Thymus (tissue), 11 donors: ENCODE data around the gene TMEM198. TPM values are rescaled to one million over a fixed set of nuclear protein-coding genes. Genes with fewer than 3 reads are reported as not detected.

Experiments
- DNase-seq, 9 donors: peaks; one replicate each; pipeline ENCODE4 v3.0.0-alpha.2; 2013; ENCODE audit warnings: low spot score in 9 of 9, low read depth in 6 of 9, missing footprints in 1 of 9
- H3K27ac ChIP-seq, 2 donors: one replicate each; pipeline ENCODE4 v1.5.1; 2013; ENCODE audit warnings: control low read depth in 1 of 2, low read depth in 1 of 2, low read length in 1 of 2, mild to moderate bottlenecking in 1 of 2, moderate library complexity in 1 of 2
- H3K27me3 ChIP-seq, 2 donors: one replicate each; pipeline ENCODE4 v1.5.1; 2013; ENCODE audit warnings: low read length in 1 of 2; ENCODE audit not compliant: control insufficient read depth in 2 of 2, insufficient read depth in 1 of 2
- H3K36me3 ChIP-seq, 2 donors: one replicate each; pipeline ENCODE4 v1.5.1; 2013; ENCODE audit warnings: low read length in 1 of 2, mild to moderate bottlenecking in 1 of 2, moderate library complexity in 1 of 2; ENCODE audit not compliant: control insufficient read depth in 2 of 2, insufficient read depth in 2 of 2
- H3K4me1 ChIP-seq, 2 donors: one replicate each; pipeline ENCODE4 v1.5.1; 2013; ENCODE audit warnings: low read length in 2 of 2; ENCODE audit not compliant: control insufficient read depth in 2 of 2, insufficient read depth in 2 of 2
- H3K4me3 ChIP-seq, 2 donors: one replicate each; pipeline ENCODE4 v1.5.1; 2013; ENCODE audit warnings: low read length in 2 of 2, control low read depth in 1 of 2, mild to moderate bottlenecking in 1 of 2
- H3K9me3 ChIP-seq, 2 donors: one replicate each; pipeline ENCODE4 v1.5.1; 2013; ENCODE audit warnings: low read length in 1 of 2, mild to moderate bottlenecking in 1 of 2; ENCODE audit not compliant: control insufficient read depth in 2 of 2, insufficient read depth in 1 of 2
- WGBS: extraction: QIAGEN DNeasy Blood & Tissue Kit; methylation state at CpG from one replicate; pipeline ENCODE4 v1.1.7; 2013; 5-methylcytosine and 5-hydroxymethylcytosine counted together
- polyA plus RNA-seq: library from polyadenylated mRNA; stranded (reverse); fragments of 200-250 nt; gene quantifications from one replicate; pipeline ENCODE4 v1.2.3, GENCODE V29; 2013
- total RNA-seq: library from RNA; stranded (reverse); fragments of 120-200 nt; gene quantifications from one replicate; pipeline ENCODE4 v1.2.4, GENCODE V29; 2013
- donor health status: healthy.

The TMEM198 gene
- total and polyA plus RNA-seq, 2 donors: 0.52 to 3.7 TPM

DNA sequence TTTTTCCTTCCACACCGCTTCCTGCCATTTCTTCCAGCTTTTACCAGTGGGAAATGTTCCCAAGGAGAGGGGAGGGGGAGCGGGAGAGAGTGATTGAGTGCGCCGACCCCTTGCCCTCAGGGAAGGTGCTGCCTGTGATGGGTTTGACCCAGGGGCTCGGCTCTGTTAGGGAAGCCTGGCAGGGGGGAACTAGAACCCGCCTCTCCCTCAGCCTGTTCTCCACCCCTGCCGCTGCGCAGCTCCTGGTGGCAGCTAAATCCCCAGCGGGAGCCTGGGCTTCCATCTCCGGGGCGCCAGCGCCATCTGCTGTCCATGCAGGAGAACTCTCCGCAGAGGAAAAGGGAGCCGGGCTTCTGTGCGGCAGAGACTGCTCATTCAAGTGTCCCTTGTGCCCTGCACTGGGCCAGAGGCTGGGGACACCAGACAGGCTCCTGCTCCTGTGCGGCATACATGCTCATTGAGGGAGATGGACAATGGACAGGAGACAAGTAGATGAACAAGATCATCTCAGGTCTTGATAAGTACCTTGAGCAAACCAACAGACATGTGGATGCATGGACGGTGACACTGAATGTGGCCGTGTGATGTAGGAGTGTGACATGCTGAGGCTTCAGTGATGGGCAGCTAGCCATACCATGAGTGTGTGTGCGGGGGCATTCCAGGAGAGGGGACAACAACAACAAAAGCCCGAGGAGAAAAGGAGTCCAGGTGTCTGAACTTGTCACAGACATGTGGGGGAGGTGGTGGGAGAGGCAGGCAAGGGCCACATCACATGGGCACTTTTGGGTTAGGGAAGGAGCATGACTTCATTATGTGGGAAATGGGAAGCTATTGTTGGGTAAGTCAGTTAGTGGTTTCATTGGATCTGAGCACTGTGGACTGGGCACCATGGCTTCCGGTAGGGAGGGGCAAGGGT lies 13.5 kb upstream of the TMEM198 start:
- Histone ChIP-seq H3K27me3 (peaks cover 9 to 87% of the 10 kb centered on the region in 2 donors), H3K4me3 (no peak overlapping the region), H3K4me1 (no peaks in the 10 kb centered on the region), H3K9me3 (peaks cover 1 to 6% of the 10 kb centered on the region in 2 donors), H3K36me3 (no peaks in the 10 kb centered on the region), H3K27ac (no peak overlapping the region)
- DNase-seq: peak; percentile 53 to 89 (median 71)
- 18% methylated on average over 21 of the region's 21 CpGs for WGBS

DNA sequence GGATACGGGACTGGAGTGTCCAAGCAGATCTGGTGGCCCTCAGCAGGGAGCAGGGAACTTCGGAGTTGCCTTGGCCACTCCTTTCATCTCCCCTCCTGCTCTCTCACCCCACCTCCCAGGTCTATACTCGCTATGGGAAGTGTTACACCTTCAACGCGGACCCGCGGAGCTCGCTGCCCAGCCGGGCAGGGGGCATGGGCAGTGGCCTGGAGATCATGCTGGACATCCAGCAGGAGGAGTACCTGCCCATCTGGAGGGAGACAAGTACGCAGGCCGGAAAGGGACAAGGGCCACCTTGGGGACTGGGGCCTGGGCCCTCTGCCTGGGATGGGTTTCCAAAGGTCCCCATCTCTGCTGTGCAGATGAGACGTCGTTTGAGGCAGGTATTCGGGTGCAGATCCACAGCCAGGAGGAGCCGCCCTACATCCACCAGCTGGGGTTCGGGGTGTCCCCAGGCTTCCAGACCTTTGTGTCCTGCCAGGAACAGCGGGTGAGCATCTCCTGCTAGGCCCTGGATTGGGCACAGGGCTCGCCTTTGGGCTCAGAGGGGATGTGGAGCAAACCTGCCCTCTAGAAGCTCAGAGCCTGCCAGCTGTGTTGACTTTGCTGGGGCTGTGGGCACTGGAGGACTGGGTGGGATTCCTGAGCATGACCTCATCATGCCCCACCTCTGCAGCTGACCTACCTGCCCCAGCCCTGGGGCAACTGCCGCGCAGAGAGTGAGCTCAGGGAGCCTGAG lies 12.0 kb upstream of the TMEM198 start:
- no peak for DNase-seq
- peaks cover 1 to 6% of the 10 kb centered on the region in 2 donors for H3K9me3 ChIP-seq
- no peaks in the 10 kb centered on the region for H3K36me3 ChIP-seq
- H3K27ac ChIP-seq: no peak overlapping the region
- no peak overlapping the region for H3K4me3 ChIP-seq
- WGBS: 89% methylated on average over 20 of the region's 20 CpGs
- peaks cover 7 to 81% of the 10 kb centered on the region in 2 donors for H3K27me3 ChIP-seq
- H3K4me1 ChIP-seq: no peaks in the 10 kb centered on the region

DNA sequence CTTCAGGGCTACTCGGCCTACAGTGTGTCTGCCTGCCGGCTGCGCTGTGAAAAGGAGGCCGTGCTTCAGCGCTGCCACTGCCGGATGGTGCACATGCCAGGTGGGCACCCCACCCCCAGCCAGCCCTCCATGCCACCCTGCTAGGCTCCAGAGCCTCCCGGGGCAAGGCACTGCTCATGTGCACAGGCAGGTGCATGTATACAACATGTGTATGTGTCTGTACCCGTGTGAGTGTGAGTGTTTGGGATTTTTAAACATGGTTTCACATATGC lies 11.5 kb upstream of the TMEM198 start:
- Histone ChIP-seq H3K27me3 (peaks cover 7 to 81% of the 10 kb centered on the region in 2 donors), H3K4me3 (no peak overlapping the region), H3K4me1 (no peaks in the 10 kb centered on the region), H3K36me3 (no peaks in the 10 kb centered on the region), H3K27ac (no peak overlapping the region), H3K9me3 (peaks cover 1 to 6% of the 10 kb centered on the region in 2 donors)
- no peak for DNase-seq
- WGBS: 90% methylated on average over 8 of the region's 8 CpGs

DNA sequence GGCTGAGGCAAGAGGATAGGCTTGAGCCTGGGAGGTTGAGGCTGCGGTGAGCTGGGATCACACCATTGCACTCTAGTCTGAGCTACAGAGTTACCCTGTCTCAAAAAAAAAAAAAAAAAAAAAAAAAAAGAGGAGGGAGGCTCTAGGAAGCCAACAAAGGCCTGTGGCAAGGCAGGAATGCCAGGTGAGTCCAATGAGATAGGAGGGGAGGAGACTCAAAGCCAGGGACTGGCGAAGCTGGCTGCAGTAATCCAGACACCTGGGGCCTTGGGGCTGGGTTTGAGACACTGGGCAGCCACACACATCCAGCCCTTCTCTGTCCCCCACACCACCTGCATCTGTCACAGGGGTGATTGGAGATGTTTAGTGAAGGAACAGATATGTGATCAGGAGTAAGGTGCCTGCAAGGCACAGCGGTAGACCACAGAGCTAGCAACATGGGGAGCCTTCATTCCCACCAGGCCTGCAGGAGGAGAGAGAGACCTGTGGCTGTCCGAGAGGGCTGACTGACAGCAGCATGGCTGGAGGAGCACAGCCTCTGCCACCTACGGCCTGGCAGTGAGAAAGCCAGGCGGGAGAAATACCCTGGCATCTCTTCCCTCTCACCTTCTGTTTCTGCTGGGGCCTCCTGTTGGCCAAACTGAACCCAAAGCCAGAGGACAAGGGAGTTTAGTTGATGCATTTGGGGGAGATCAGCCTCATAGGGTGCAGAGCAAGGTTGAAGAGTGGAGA lies 9.7 kb upstream of the TMEM198 start:
- H3K36me3 ChIP-seq: no peaks in the 10 kb centered on the region
- DNase-seq: no peak
- peaks cover 7 to 74% of the 10 kb centered on the region in 2 donors for H3K27me3 ChIP-seq
- no peak overlapping the region for H3K4me3 ChIP-seq
- peaks cover 0 to 2% of the 10 kb centered on the region in 2 donors for H3K4me1 ChIP-seq
- no peak overlapping the region for H3K27ac ChIP-seq
- H3K9me3 ChIP-seq: peaks cover 1 to 6% of the 10 kb centered on the region in 2 donors
- WGBS: 92% methylated on average over 6 of the region's 6 CpGs

DNA sequence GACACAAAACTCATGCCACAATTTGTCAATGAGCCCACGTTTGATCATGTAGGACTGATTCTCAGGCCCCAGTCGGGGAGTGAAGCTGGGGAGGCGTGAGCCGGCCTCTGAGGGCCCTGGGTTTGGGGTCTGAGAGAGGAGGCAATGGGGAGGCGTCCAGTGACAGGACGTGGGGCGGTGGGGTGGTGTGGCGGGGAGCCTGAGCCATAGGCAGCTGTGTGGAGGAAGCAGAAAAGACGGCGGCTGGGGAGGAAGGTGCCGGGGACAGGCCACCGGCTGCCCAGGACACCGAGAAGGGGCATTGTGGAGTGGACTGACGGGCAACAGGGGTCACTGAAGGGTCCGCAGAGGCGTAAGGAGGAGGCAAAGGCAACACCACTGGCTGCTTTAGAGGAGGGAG lies 7.4 kb upstream of the TMEM198 start:
- Histone ChIP-seq H3K4me3 (no peak overlapping the region), H3K27me3 (peaks cover under 1 to 50% of the 10 kb centered on the region in 2 donors), H3K4me1 (peaks cover 0 to 4% of the 10 kb centered on the region in 2 donors), H3K36me3 (peaks cover 3 to 18% of the 10 kb centered on the region in 2 donors), H3K27ac (no peak overlapping the region), H3K9me3 (peaks cover 0 to 1% of the 10 kb centered on the region in 2 donors)
- no peak for DNase-seq
- 93% methylated on average over 16 of the region's 16 CpGs for WGBS

DNA sequence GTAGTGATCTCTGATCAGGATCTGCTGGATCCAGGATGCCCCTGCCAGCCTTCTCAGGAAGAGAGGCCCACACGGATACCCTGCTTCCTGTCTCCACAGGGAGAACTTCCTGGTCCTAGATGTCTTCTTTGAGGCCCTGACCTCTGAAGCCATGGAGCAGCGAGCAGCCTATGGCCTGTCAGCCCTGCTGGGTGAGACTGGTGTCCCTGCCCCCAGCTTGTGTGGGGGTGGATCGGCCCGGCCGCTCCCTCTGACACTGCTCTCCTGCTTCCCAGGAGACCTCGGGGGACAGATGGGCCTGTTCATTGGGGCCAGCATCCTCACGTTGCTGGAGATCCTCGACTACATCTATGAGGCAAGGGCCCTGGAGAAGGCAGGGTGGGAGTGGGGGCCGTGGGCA lies 6.9 kb upstream of the TMEM198 start:
- peaks cover 0 to 1% of the 10 kb centered on the region in 2 donors for H3K9me3 ChIP-seq
- H3K27ac ChIP-seq: no peak overlapping the region
- no peak overlapping the region for H3K4me3 ChIP-seq
- H3K4me1 ChIP-seq: peaks cover 3 to 9% of the 10 kb centered on the region in 2 donors
- WGBS: 92% methylated on average over 9 of the region's 9 CpGs
- no peak for DNase-seq
- H3K27me3 ChIP-seq: peaks cover 0 to 50% of the 10 kb centered on the region in 2 donors
- H3K36me3 ChIP-seq: peaks cover 3 to 18% of the 10 kb centered on the region in 2 donors

DNA sequence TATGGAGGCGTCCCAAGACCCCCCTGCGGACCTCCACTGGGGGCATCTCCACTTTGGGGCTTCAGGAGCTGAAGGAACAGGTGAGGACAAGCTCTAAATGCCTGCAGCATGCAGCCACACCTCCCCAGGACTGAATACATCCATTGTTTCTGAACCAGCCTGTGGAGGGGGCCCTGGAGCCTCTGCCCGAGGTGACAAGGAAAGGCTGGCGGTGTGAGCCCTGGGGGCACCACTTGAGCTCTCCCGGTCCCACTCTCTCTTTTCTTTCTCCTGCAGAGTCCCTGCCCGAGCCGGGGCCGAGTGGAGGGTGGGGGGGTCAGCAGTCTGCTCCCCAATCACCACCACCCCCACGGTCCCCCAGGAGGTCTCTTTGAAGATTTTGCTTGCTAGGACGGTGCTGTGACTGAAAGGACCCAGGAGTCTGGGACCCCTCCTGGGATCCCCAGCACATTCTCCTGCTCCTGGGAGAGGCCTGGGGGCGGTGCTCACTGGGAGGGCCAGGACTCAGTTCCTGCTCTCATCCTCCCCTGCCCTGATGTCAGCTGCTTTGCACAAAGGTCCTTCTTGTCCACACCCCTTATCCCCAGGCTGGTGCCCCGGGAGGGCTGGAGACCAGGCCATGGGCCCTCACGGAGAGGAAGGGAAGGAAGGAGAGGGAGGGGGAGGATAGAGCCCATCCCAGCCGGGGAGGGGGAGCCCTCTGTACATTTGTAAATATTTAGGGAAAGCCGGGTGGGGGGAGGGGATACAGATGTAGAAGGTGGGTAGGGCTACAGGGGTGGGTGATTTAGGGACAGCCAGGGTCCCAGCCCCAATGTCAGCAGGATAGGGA lies 6.0 kb upstream of the TMEM198 start:
- peaks cover 11 to 18% of the 10 kb centered on the region in 2 donors for H3K4me1 ChIP-seq
- H3K4me3 ChIP-seq: no peak overlapping the region
- 76% methylated on average over 14 of the region's 15 CpGs for WGBS
- no peak for DNase-seq
- H3K27me3 ChIP-seq: peaks cover 0 to 53% of the 10 kb centered on the region in 2 donors
- no peak overlapping the region for H3K27ac ChIP-seq
- peaks cover 0 to 1% of the 10 kb centered on the region in 2 donors for H3K9me3 ChIP-seq
- H3K36me3 ChIP-seq: peaks cover 3 to 18% of the 10 kb centered on the region in 2 donors

DNA sequence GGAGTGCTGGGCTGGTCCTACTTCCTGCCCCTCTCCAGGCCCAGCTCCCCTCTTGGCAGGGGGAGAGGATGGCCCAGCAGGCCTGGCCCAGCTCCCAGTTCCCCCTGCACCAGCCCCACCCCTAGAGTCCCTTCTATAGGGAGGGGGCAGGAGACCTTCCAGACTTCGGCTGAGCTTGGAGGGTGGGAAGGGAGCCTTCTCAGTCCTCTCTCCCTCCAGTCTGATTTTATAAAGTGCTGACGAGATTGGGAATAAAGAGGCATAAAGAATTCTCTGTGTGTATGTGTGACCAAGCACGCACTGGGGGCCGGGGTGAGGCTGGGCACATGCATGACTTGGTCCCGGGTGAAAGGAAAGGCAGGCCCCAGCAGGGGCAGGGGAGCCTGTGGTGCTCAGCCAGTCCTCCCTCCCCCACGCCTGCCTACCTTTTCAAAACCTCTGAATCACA lies 5.3 kb upstream of the TMEM198 start:
- peaks cover 0 to 1% of the 10 kb centered on the region in 2 donors for H3K9me3 ChIP-seq
- H3K4me1 ChIP-seq: peaks cover 13 to 21% of the 10 kb centered on the region in 2 donors
- no peak overlapping the region for H3K4me3 ChIP-seq
- peaks cover 3 to 18% of the 10 kb centered on the region in 2 donors for H3K36me3 ChIP-seq
- DNase-seq: no peak
- H3K27me3 ChIP-seq: peaks cover 0 to 53% of the 10 kb centered on the region in 2 donors
- WGBS: 92% methylated on average over 6 of the region's 6 CpGs
- H3K27ac ChIP-seq: no peak overlapping the region
